Measurements from ENCODE around the gene APOL3.
"Not testable (repeated sequence)": the region's sequence is repeated elsewhere in the genome, so short reads cannot be mapped to it uniquely, and the experiment has no call there.

The APOL3 gene, protein sequence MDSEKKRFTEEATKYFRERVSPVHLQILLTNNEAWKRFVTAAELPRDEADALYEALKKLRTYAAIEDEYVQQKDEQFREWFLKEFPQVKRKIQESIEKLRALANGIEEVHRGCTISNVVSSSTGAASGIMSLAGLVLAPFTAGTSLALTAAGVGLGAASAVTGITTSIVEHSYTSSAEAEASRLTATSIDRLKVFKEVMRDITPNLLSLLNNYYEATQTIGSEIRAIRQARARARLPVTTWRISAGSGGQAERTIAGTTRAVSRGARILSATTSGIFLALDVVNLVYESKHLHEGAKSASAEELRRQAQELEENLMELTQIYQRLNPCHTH

DNA sequence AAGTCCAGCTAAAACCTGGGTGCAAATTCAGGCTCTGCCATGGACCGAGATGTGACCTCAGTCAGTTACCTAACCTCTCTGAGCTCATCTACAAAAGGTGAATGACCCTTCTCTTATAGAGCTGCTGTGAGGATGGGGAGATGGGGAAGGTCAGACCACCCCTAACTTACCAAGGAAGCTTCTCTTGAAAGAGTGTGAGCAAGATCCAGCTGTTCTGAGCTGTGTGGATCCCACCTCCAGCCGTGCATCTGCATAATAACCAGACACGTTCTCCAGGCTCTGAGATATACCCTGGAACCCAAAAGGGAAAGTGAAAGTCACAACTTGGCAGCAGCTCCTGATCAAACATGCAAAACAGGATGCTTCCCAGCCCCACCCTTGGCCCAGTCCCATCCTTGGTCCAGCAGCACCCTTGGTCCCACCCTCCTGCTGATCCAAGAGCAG is at the start of gene APOL3:
Gene APOL3, minus strand, starts transcription at position 257 of the 444 bp plus-strand sequence. CDS start 11,700 bp downstream, outside the sequence.
- DNase-seq (ENCODE audit: low read depth), result peak; percentile 78

DNA sequence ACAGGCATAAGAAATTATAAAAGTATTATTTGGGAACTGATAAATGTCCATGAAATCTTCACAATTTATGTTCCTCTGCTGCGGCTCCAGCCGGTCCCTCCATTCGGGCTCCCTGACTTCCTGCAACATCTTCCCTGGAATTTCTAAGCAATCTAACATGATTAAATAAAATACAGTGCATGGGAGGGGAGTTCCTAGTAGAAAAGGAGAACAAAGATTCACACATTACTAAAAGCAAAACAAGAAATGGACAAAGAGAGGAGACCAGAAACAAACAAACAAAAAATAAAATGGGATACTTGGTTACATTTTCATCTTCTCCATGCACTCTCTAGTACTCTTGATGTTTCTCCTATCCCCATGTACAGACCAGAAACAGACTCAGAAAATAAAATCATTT is 49.7 kb upstream of the APOL3 start:
- DNase-seq (ENCODE audit: low read depth), result no peak

DNA sequence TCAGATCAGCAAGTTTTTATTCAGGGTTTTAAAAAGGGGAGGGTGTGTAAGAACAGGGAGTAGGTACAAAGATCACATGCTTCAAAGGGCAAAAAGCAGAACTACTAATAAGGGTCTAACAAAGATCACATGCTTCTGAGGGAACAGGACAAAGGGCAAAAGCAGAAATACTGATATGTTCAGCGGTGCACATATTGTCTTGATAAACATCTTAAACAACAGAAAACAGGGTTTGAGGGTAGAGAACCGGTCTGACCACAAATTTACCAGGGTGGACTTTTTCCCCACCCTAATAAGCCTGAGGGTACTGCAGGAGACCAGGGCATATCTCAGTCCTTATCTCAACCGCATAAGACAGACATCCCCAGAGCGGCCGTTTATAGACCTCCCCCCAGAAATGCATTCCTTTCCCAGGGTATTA is 48.9 kb upstream of the APOL3 start:
- DNase-seq (ENCODE audit: low read depth), result not testable (repeated sequence)

DNA sequence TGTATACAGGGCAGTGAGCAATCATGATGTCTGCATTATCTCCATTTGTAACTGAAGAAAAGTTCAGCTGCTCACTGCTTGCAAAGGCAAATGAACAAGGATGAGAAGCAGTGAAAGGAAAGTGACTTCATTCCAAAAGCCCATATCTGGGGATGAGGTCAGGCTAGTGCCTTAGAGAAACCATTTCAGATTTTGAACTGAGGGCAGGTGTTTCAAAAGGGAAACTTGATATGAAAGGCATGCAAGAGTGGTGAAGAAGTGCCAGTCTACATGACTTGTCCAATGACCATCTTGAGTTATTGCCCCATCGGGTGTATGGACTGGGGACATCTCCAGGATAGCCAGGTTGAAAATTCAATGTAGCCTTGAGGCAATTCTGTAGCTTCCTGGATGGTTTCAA is 48.4 kb upstream of the APOL3 start:
- no peak for DNase-seq (ENCODE audit: low read depth)

DNA sequence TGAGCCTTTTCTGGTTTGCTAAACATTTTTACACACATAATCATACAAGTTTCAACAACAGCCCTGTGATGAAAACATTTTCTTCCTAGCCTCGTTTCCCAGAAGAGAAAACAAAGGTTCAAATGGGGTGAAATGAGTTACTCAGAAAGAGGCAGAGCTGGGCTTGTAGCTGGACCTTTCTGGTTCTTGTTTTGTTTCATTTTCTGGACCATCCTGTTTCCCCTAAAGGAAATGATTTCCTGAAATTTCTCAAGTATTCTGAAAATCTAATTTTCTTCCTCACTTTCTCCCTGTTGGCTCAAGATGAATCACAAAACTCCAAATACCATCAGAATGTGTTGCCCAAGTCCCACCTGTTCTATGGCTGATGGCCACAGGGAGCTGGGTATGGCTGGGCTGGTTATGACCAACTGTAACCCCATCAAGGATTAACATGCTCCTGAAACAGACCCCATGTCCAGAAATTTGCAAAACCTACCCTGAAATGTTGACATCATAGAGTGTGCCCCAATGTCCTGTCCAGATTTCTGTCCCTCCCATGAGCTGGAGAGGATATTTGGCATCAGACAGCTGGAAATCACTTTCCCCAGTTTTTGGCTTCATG is 47.7 kb upstream of the APOL3 start:
- DNase-seq (ENCODE audit: low read depth), result no peak

DNA sequence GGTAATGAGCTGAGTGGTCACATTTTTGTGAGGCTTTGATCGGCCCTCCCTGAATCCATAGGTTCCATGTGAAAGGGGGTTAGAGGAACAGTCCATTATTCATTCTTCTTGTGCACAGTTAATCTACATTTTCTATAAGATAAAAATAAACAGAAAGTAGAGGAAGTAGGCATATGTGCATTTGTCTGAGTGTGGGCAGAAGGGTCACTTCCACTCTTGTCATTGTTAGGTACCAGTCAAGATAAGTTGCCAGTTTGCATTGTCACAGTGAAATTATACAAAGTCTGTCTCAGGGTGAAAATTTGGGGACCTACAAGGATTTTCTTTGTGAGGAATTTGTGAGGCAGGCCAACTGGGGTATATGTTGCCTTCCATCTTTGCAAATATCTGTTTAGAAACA is 45.7 kb upstream of the APOL3 start:
- DNase-seq (ENCODE audit: low read depth), result no peak

DNA sequence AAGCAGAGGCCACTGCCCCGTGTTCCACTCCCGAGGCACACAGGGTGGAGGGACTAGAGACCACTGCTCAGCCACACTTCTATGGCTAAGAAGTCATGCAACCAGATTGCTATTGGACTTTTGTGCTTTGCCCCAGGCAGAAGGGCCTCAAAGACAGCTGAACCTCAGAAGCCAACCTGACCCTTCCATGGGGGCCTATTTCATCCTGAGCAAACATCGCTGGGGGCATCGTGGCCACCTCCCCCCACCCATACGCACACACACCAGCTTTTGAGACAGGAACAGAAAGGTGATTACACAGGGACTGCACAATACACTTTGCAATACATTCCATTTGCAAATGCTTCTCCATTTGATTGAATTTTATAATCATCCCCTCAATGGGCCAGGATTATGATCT is 45.0 kb upstream of the APOL3 start:
- not testable (repeated sequence) for DNase-seq (ENCODE audit: low read depth)

DNA sequence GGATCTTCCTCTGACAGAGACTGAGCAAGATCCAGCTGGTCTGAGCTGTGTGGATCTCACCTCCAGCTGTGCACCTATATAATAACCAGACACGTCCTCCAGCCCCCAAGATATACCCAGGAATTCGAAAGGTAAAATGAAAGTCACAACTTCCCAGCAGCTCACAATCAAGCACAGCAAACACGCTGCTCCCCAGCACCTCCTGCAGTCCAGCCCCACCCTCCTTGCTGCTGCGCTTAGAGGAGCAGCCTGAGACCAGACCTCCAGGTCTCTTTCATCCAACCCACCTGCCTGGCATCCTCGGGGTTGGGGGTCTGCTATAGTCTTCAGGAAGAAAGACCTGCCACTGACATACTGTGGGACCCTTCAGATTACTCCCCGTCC is 44.1 kb upstream of the APOL3 start:
- DNase-seq (ENCODE audit: low read depth), result no peak

DNA sequence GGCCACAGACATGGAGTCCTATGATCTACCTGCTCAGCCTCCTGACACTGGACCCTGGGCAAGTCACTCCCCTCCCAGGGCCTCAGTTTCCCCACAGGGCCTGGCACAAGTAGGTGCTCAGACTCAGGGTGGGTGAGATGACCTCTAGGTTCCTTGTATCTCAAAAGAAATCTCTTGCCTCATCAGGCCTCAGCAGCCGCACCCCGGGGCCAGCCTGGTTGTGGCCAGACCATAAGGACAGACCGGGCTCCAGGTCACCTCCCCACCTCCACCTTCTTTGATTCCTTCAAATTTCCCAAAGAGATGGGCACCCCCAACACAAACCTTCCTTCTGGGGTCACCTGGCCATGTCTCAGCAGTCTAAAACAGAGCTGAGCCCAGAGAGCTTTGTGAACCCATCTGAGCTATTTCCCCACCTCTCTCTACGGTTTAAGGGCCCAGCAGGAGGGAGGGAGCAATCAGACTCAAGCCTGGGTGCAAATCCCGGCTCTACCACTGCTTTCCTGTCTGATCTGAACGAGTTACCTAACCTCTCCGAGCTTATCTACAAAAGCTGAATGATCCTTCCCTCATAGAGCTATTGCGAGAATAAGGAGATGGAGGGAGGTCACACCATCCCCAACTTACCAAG is 43.6 kb upstream of the APOL3 start:
- no peak for DNase-seq (ENCODE audit: low read depth)

DNA sequence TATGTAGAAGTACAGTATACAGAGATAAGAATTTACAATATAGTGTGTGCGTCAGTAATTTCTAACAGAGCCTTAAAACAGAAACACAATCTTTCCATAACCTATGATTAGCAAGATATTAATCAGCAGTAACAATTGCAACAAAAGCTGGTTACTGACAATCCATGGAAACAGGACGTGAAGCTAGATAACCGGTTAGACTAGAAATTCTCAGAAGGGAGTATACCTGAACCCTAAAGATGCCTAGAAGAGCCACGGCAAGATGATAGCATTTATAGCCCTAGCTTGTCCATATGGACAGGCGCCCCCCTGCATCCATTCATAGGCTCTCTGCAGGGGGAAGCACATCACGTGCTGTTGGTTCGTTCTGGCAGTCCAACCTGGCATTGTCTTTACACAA is 42.9 kb upstream of the APOL3 start:
- DNase-seq (ENCODE audit: low read depth), result not testable (repeated sequence)

DNA sequence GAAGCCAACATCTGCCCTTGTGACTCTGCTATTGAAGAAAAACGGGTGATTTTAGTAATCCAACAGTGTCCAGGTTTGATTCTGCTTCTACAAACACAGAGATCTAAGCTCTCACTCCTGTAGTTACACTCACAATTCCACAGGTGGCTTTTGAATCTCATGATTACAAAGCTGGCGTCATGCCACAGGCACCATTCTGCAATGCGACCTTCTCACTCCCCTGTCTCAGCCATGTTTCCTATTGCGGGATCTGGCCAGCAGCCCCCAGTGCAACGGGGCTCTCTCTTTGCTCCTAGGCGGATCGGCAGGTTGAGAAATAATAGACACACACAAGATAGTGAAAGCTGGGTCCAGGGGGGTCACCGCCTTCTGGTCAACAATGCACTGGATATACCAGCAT is 42.4 kb upstream of the APOL3 start:
- DNase-seq (ENCODE audit: low read depth), result not testable (repeated sequence)

DNA sequence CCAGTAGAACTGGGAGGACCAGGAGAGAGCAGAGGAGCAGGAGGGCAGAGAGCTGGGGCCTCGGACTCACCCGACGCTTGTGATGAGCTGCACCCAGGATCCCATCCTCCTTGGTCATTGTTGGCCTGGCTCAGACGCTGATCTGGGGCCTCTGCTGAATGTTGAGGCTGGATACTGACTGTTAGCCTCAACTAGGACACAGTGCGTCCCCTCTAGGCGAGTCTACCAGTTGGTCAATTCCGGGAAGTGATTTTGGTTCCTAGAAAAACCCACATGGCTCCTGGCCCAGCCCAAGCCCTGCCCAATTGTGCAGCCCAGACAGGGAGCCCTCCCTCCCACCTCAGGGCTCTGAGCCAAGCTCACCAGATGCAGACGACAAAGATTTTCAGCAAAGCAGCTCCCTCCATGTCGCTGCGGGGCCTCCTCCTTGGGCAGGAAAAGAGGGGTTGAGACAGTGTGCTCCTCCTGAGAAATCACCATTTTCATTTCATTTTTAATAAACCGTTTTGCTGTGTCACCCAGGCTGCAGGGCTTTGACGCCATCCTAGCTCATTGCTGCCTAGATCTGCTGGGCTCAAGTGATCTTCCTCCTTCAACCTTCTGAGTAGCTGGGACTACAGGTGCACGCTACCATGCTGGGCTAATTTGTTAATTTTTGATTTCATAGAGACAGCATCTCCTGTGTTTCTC is 41.2 kb upstream of the APOL3 start, which contains the start of gene APOL4:
Gene APOL4, minus strand, starts transcription at position 180 of the 690 bp plus-strand sequence. Its CDS starts 75 bp downstream, at position 105.
- no peak for DNase-seq (ENCODE audit: low read depth)

DNA sequence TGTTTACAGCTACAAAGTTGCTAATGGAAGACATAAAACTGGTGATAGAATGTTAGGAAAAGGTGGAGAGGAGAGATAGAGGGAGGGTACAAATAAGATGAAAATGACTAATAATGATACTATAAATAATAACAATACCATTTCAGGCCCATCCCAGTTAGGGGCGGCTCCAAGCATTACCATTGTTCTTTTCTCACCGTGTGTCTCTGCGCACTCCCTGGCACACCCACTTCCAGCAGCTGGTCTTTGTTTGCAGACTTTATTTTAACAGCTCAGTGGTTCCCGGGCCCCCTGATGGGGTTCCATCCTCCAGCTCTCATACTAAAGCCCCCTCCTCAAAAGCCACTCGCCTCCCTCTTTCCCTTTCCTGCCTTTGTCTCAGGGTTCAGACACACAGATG is 40.5 kb upstream of the APOL3 start:
- not testable (repeated sequence) for DNase-seq (ENCODE audit: low read depth)

DNA sequence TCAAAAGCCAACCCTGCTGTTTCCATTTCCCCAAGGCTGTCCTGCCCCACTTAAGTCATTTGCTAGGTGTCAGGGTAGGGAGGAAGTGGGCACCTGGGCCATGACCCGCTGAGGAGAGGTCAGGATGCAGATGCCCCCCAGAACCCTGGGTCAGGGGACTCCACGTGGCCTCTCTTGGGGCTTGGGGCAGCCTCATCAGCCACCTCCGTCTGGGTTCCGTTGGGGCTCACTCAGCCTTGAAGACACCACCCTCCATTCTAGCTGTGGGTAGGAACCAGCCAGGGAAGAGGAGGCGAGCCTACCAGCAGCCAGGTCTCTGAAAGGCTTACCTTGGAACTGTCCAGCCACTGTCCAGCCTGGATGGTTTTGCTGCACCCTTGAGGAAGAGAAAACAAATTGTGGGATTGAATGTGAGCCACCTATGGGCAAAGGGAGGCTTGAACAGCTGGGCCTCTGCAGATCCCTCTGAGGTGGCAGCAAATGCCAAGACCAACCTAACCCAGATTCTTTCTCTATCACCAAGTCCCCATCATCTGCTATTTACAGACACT is 38.5 kb upstream of the APOL3 start:
- DNase-seq (ENCODE audit: low read depth), result no peak

DNA sequence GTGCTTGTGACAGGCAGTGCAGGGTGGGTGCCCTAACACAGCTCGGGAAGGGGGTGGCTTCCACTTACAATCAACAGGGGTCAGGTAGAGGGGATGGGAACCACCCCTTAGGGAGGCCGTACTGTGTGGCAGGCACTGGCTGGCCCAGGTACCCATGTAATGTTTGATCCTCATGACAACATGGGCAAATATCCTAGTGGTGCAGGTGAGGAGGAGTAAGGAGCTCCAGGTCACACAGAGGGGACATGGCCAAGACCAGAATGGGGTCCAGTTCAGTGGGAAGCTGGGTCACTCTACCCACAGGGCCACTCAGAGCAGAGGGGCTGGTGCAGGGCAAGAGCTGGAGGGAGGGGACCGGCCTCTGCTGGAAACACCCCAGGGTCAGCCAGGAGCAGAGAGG is 38.0 kb upstream of the APOL3 start:
- no peak for DNase-seq (ENCODE audit: low read depth)

DNA sequence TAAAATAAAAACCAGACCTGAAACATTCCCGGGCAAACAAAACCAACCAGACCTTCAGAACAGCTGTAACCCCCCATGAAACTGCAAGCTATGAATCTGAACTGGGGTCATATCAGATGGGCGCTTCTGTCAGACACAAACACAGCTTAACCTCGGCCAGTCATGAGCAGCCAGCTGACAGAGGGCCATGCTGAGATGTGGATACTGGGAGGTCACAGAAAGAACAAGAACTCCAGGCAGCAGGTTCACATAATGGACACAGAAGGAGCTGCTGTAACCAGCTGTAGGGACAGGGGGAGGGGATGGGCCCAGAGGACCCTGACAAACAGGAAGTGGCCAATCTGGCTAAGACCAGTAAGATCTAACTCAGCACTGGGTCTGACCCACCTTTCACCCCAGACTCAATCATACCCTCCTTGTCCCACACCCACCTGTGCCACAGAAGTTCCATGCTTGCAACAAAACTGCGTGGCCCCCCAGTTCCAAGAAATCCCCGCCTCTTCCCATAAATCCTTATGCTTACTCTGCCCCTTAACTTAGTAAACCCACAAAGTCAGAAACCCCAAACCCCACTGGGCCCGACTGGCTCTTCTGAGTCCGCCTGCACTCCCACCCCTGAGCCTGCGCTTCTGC is 37.1 kb upstream of the APOL3 start:
- DNase-seq (ENCODE audit: low read depth), result peak; percentile 26

DNA sequence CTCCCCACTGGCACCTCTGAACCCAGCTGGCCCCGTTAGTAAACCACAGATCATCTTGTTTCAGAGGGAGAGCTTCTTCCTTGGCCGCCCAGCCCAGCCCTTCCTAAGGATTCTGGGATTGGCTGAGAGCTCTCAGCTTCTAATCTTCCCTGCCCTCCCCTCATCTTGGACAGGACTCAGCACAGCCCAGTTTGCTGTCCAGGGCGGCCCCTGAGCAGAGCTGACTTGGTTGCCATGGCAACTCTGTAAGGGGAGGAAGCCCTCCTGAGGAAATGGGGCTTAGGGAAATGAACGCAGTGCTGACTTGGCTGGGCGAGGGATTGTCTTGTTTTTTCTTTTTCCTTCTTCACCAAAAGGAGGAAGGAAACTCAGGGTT is 36.5 kb upstream of the APOL3 start:
- DNase-seq (ENCODE audit: low read depth), result peak; percentile 91

DNA sequence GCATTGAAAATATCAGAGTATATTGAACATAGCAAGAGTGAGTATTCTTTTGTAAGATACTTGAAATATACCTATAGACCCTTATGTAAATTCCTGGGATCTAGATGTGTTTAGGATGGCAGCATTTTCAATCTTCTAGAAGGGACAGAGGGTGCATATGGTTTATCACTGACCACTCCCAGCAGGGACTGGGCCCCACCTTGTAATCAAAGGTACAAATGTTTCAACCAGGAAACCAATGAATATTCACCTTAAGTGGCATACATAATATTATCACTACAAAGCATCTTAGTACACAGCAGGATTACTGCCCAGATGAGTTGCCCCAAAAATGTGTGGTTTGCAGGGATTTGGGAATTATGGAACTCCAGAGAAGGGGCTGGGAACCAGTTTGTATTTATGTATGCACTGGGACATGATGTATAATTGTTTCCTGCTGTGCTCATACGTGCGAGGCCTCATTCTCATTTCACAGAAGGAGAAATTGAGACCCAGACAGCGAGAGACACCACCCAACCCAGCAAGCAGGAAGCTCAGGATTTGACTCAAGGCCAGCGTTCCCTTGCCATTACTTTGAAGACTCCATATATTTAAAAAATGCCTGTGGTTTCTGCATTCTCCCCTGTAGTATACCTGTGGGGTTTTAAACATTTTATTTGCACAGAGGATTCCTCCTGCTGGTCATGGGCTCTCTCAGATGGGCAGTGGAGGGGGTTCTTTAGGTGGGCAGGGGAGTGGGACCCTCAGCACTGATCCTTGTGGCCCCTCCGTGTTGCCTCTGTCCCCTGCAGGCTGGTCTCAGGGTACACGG is 35.9 kb upstream of the APOL3 start:
- DNase-seq (ENCODE audit: low read depth), result no peak

DNA sequence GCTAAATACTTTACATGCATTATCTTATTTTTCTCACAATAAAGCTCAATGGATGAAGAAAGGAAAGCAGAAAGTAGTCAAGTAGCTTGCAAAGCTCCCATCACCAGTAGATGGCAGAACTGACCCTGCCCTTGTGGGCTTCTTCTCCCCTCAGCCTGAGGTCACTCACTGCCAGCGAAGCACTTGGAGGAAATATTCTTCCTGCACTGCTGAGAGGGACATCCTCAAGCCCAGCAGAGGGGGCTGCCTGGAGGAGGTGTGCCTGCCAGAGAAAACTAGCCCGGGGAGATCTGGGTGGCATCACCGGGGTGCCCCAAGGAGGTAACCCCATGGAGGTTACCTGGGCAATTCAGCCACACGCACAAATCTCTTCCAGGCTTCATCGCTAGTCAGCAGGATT is 34.4 kb upstream of the APOL3 start:
- DNase-seq (ENCODE audit: low read depth), result peak; percentile 79

DNA sequence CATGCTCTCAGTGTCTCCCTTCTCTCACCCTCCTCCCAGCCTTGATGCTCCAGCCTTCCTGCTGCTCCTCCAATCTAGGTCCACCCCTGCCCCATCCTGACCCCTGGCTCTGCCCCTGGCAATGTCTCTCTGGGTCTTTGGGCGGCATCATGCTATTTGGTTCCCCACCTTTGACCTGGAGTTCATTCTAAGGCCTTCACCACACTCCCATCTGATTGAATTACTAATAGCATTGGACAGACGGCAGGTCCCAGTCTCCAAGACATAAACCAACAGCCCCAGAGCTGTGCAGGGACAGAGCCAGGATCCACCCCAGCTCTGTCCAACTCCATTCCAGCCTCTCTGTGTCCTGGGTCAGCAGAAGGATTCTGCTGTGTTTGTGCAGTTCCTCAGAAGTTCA is 33.8 kb upstream of the APOL3 start:
- no peak for DNase-seq (ENCODE audit: low read depth)

DNA sequence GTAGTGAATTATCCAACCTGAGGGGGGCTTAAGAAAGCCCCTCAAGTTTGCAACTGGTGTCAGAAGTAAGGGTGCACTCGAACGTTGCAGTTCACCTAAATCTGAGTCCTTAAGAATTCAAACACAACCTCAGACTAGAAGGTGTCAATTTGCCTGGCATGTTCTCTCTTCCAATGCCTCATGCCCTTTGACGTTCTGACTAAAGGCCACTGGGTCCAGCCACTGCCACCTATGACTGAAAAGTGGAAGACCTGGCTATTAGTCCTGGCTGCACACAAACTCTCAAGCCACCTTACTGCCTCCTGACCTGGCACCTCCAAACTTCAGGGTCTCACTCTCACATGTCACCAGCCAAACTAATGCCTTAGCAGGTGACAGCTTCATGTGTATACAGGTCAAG is 33.0 kb upstream of the APOL3 start:
- no peak for DNase-seq (ENCODE audit: low read depth)

Measured in iris pigment epithelial cell (primary cell).